Measurements from ENCODE around the gene PDE6G.

- TF ChIP-seq POLR2A (IDR thresholded peaks at IDR 0.05) (no peak), CTCF (IDR thresholded peaks at IDR 0.05) (no peak)
Observed at GRCh38 chr17:81641825-81642489, 14.4 kb downstream of the PDE6G start.
